ENCODE measurements around the gene LARGE1.

GRCh38 chr22:33792832-33793231, 127.4 kb downstream of the LARGE1 start:
- TF ChIP-seq EZH2 (IDR thresholded peaks at IDR 0.05; ENCODE audit: borderline replicate concordance, low read depth, low read length) (no peak), SIN3A (IDR thresholded peaks at IDR 0.05; ENCODE audit: borderline replicate concordance in 2 of 2, control insufficient read depth in 1 of 2, low read depth in 2 of 2, low read length in 2 of 2) (no peak), ZNF212 (CRISPR knock-in tag; IDR thresholded peaks at IDR 0.05) (no peak), CTCF (IDR thresholded peaks at IDR 0.05 in 2 of 3, conservative IDR thresholded peaks at IDR 0.05 in 1 of 3; ENCODE audit: insufficient read depth in 2 of 3, low read depth in 1 of 3, low read length in 3 of 3) (no peak), ZBTB9 (CRISPR knock-in tag; IDR thresholded peaks at IDR 0.05) (no peak), NFRKB (IDR thresholded peaks at IDR 0.05; ENCODE audit: low read depth) (no peak), NR2F6 (CRISPR knock-in tag; IDR thresholded peaks at IDR 0.05) (no peak), CREB5 (CRISPR knock-in tag; IDR thresholded peaks at IDR 0.05) (no peak)

Measured in K562 (cell line).